ENCODE results near the gene TTF2. TPM values are rescaled to one million over a fixed set of nuclear protein-coding genes. Genes with fewer than 3 reads are reported as not detected.

Gene TTF2
- total RNA-seq, 4 donors from 2014 or later, result 12.9 to 37.5 (median 19.3) TPM

DNA sequence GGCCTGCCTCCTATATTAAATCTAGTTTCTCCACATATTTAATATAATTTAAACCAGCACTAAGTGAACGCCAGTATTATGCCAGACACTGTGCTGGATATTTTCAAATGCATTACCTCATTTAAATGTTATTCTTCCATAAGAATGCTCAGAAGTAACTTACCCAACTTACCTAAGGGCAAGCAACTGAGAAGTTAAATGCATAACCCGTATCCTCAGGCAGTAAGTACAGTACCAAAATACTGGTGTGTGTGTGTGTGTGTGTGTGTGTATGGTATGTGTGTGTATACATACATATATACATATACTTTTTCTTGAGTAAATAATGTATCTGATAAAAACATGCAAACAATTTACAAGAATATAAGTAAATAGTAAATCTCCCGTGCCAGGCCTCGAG lies 70.4 kb downstream of the TTF2 start:
- Histone ChIP-seq H3K4me3 (no peak overlapping the region), H3K27me3 (no peaks in the 10 kb centered on the region), H3K4me1 (peaks cover 0 to 8% (median 2%) of the 10 kb centered on the region in 4 donors), H3K27ac (no peak overlapping the region), H3K36me3 (no peaks in the 10 kb centered on the region), H3K9me3 (no peaks in the 10 kb centered on the region)
- no peak for DNase-seq (ENCODE audit: low spot score in 2 of 2)
- 92% methylated on average over 4 of the region's 4 CpGs for WGBS, 2 donors
- TF ChIP-seq, protein P1, sequence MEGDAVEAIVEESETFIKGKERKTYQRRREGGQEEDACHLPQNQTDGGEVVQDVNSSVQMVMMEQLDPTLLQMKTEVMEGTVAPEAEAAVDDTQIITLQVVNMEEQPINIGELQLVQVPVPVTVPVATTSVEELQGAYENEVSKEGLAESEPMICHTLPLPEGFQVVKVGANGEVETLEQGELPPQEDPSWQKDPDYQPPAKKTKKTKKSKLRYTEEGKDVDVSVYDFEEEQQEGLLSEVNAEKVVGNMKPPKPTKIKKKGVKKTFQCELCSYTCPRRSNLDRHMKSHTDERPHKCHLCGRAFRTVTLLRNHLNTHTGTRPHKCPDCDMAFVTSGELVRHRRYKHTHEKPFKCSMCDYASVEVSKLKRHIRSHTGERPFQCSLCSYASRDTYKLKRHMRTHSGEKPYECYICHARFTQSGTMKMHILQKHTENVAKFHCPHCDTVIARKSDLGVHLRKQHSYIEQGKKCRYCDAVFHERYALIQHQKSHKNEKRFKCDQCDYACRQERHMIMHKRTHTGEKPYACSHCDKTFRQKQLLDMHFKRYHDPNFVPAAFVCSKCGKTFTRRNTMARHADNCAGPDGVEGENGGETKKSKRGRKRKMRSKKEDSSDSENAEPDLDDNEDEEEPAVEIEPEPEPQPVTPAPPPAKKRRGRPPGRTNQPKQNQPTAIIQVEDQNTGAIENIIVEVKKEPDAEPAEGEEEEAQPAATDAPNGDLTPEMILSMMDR (IDR thresholded peaks at IDR 0.05), result no peak
- TF ChIP-seq POLR2A (IDR thresholded peaks at IDR 0.05), result no peak
- TF ChIP-seq EP300 (IDR thresholded peaks at IDR 0.05), result no peak

DNA sequence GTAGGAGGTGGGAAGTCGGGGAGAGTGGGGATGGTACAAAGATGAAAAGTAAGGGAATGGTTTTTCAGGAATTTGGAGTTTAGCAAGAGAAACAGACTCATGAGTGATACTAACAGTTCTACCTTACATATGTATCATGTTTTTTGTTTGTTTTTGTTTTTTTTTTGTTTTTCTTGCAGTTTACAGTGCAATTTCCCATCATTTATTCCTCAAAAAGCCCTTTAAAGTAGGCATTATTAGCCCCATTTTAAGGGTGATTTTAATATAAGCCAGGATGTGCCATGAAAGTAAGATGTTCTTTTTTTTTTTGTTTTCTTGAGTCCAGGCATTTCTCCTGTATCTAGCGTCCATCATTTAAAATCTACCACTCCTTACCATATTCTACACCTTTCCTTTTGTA lies 75.2 kb downstream of the TTF2 start:
- Histone ChIP-seq H3K27me3 (no peaks in the 10 kb centered on the region), H3K36me3 (no peaks in the 10 kb centered on the region), H3K4me1 (no peaks in the 10 kb centered on the region), H3K4me3 (no peak overlapping the region), H3K27ac (no peak overlapping the region), H3K9me3 (no peaks in the 10 kb centered on the region)
- DNase-seq (ENCODE audit: low spot score in 2 of 2), result no peak
- WGBS, 2 donors, result 71 to 80% methylated on average over 2 of the region's 2 CpGs
- no peak for TF ChIP-seq EP300 (IDR thresholded peaks at IDR 0.05)
- TF ChIP-seq, protein P1 (IDR thresholded peaks at IDR 0.05), result no peak

DNA sequence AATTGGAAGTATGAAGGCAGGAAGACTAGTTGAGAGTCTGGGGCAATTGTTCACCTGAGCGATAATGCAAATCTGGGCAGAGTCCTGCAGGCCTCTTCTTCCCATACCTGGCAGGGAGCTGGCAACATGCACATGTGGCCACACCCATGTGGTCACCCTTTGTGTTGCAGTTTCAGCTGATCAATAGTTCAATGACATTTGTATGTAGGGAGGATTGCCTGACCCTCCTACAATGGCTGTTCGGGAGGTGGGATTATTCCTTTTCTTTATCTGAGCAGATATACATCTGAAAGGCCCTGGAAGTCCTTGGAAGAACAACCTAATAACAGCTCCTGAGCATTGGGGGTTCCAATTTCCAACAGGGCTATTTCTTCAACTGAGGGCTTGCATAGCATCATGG lies 76.6 kb downstream of the TTF2 start:
- DNase-seq (ENCODE audit: low spot score in 2 of 2), result no peak
- no peaks in the 10 kb centered on the region for H3K27me3 ChIP-seq
- WGBS, 2 donors, result 40 to 56% methylated on average over 2 of the region's 2 CpGs

DNA sequence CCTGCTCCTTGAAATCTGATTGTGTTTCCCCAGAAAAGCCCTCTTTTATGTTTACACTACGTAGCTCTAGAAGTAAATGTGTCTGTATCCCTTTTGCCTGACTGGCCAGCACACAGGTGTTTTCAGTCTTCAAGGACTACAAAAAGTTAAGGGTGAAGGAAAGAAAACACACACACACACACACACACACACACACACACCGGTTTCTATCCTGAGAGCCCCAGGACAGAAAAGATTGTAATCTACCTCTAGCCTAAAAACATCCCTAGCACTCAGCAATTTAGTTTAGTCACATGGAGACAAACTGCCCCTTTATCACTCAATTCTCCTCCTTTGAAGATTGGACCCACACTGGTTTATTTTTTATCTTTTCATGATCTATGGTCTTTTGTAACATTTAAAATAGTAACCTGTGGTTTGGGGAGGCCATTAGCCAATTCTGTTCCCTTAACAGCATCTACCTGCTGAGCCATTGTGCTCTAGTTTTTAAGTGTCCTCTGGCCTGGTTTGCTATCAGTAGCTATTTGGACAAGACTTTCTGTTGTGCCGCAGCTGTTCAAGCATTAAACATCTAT lies 77.2 kb downstream of the TTF2 start:
- 79 to 84% methylated on average over 3 of the region's 3 CpGs for WGBS, 2 donors
- H3K4me3 ChIP-seq, result no peak overlapping the region
- H3K27ac ChIP-seq, result no peak overlapping the region
- H3K36me3 ChIP-seq, result no peaks in the 10 kb centered on the region
- no peak for TF ChIP-seq EP300 (IDR thresholded peaks at IDR 0.05)
- TF ChIP-seq, protein P1 (IDR thresholded peaks at IDR 0.05), result no peak
- no peaks in the 10 kb centered on the region for H3K4me1 ChIP-seq
- H3K9me3 ChIP-seq, result no peaks in the 10 kb centered on the region
- H3K27me3 ChIP-seq, result no peaks in the 10 kb centered on the region
- no peak for DNase-seq (ENCODE audit: low spot score in 2 of 2)

More for the DNA sequence above, 76.6 kb downstream of the TTF2 start:
- TF ChIP-seq EP300 (IDR thresholded peaks at IDR 0.05) (no peak), POLR2A (IDR thresholded peaks at IDR 0.05) (no peak)
- TF ChIP-seq, protein P1 (IDR thresholded peaks at IDR 0.05), result no peak
- no peaks in the 10 kb centered on the region for H3K36me3 ChIP-seq
- no peaks in the 10 kb centered on the region for H3K4me1 ChIP-seq
- no peak overlapping the region for H3K4me3 ChIP-seq
- H3K9me3 ChIP-seq, result no peaks in the 10 kb centered on the region
- no peak overlapping the region for H3K27ac ChIP-seq

DNA sequence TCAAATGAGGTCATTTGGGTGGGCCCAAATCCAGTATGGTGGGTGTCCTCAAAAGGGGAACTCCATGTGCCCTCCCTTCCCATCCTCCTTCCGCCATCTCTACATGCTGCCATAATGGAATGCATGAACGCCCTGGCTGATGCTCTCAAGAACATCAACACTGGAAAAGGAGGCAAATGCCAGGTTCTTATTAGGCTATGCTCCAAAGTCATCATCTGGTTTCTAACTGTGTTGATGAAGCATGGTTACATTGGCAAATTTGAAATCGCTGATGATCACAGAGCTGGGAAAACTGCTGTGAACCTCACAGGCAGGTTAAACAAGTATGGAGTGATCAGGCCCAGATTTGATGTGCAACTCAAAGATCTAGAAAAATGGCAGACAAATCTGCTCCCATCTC lies 78.0 kb downstream of the TTF2 start:
- H3K27ac ChIP-seq, result no peak overlapping the region
- H3K9me3 ChIP-seq, result no peaks in the 10 kb centered on the region
- H3K27me3 ChIP-seq, result no peaks in the 10 kb centered on the region
- 87 to 95% methylated on average over 3 of the region's 3 CpGs for WGBS, 2 donors
- no peak overlapping the region for H3K4me3 ChIP-seq
- TF ChIP-seq, protein P1 (IDR thresholded peaks at IDR 0.05), result no peak
- TF ChIP-seq POLR2A (IDR thresholded peaks at IDR 0.05) (no peak), EP300 (IDR thresholded peaks at IDR 0.05) (no peak)
- H3K4me1 ChIP-seq, result no peaks in the 10 kb centered on the region
- no peaks in the 10 kb centered on the region for H3K36me3 ChIP-seq
- DNase-seq (ENCODE audit: low spot score in 2 of 2), result no peak
